M059J (cell line): ENCODE measurements around the gene ELOB. TPM values are rescaled to one million over a fixed set of nuclear protein-coding genes. Genes with fewer than 3 reads are reported as not detected.
A peak's percentile ranks its signal among the peaks of the same experiment; 100 is the strongest.

Experiments
- DNase-seq: peaks from one replicate; pipeline ENCODE4 v3.0.0-alpha.2; 2012; ENCODE audit warnings: low read depth
- total RNA-seq: library from RNA; depleted of rRNA; stranded (reverse); fragments of >200 nt; shearing (Covaris generic); gene quantifications from 2 replicates; pipeline ENCODE4 v1.2.3, GENCODE V29; 2014

ELOB gene
- total RNA-seq, 1 experiment from 2014 or later: 351 TPM

DNA sequence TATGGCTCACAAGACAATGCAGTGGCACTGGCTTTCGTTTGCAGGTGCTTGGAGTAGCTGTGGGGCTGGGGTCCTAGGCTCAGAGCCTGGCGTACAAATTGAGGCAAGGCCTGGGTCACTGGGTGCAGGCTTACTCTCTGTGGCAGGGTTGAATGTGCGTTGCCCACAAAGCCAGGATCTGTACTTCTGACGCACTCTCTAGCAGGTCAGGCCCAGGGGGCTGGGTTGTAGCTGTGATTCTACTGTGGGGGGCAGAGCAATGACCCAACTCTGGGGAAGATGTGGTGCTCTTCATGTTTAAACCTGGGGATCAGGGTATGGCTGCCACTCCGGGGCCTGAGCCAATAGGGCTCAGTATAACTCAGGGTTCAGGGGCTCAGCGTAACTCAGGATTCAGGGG, 33.6 kb upstream of the ELOB start:
- DNase-seq: no peak

- DNase-seq: no peak
Observed at GRCh38 chr16:2809149-2809760, 32.2 kb upstream of the ELOB start.

DNA sequence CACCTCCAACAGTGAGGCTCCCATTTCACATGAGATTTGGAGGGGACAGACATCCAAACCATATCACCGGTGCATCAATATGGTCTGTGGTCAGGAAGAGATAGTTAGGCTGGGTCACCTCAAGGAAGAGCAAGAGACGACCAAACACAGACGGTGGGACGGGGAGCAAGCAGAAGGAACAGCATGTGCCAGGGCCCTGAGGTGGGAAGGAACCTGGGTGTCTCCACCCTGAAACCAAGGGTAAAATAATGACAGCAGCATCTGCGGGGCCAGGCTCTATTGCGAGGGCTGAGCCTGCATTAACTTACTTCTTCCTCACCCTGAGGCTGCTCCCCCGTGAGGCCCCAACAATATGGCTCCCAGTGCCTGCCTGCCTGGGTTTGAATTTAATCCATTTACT, 31.1 kb upstream of the ELOB start:
- no peak for DNase-seq

GRCh38 chr16:2806286-2806685, 29.2 kb upstream of the ELOB start:
- no peak for DNase-seq

GRCh38 chr16:2804728-2805127, 27.6 kb upstream of the ELOB start:
- DNase-seq: no peak

GRCh38 chr16:2803545-2804195, 26.6 kb upstream of the ELOB start:
- no peak for DNase-seq

GRCh38 chr16:2799859-2800226, 22.8 kb upstream of the ELOB start:
- no peak for DNase-seq

- no peak for DNase-seq
Observed at GRCh38 chr16:2799205-2799858, 22.3 kb upstream of the ELOB start.

GRCh38 chr16:2798723-2799204, 21.7 kb upstream of the ELOB start:
- DNase-seq: no peak

- DNase-seq: peak; percentile 21
Observed at GRCh38 chr16:2795395-2796143, 18.5 kb upstream of the ELOB start.

DNA sequence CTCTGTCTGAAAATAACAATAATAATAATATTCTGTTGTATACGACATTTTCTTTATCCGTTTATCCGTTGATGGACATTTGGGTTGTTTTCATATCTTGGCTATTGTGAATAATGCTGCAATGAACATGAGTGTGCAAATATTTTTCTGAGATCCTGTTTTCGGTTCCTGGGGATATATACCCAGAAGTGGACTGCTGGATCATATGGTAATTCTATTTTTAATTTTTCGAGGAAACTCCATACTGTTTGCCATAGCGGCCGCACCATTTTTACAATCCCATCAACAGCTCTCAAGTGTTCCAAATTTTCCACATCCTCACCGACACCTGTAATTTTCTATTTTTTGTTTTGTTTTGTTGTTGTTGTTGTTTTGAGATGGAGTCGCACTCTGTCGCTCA, 15.9 kb upstream of the ELOB start:
- no peak for DNase-seq

GRCh38 chr16:2791174-2791573, 14.1 kb upstream of the ELOB start:
- DNase-seq: no peak

DNA sequence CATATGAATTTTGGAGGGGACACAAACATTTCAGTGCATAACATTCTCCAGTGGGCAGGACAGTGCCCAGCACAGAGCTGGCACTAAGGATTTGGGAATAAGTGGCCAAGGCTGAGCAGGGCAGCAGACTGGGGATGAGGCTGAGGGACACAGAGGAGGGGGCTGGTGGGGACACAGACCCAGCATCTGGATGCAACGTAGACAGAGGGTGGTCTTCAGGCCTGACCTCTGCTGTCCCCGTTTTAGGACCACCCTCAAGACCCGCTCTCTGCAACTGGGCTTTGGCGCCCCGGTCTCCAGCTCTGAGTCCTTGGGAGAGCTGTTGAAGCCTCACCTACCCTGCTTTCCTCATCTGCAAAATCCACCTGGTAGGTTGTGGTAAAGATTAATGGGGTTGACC, 13.6 kb upstream of the ELOB start:
- no peak for DNase-seq

GRCh38 chr16:2787961-2788360, 10.9 kb upstream of the ELOB start:
- no peak for DNase-seq

GRCh38 chr16:2787406-2787805, 10.3 kb upstream of the ELOB start, which contains the start of gene PRSS33:
TSS of gene PRSS33 (minus strand) at chr16:2787560. CDS start at chr16:2786547, 1,013 bp downstream.
- no peak for DNase-seq

GRCh38 chr16:2786826-2787151, 9.7 kb upstream of the ELOB start:
- DNase-seq: no peak

DNA sequence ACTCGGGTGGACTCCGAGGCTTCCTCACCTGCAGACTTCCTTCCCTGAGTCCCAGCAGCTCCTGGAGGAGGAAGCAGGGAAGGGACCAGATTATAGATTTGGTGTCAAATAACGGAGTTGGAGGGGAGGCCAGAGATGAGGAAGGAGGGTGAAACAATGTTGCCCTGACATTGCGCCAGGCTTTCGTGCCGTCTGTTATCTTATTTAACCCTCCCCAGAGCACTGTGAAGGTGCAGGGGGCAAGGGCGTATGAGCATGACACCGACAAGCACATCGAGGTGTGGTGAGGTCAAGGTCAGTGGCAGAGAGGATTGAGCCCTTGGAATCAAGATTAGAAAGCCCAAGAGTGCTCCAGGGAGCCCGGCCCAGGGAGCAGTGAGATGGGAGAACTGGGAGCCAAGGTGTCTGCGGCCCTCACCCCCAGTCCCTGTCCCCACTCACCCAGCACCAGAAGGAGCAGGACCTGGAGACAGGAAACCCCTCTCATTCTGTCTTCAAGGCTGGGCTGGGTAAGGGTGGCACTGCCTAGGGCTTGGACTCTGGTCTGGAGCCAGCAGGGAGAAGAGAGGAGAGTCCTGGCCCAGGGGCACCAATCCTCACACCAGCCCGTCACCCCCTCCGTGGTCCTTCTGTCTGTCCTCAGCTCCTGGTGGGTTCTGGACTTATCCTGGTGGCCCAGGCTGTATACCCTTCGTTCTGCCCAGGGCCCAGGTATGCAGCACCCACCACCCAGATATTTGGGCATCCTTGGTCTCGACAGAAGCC, 9.2 kb upstream of the ELOB start:
- no peak for DNase-seq

- DNase-seq: no peak
Observed at GRCh38 chr16:2785101-2785991, 8.3 kb upstream of the ELOB start.

- DNase-seq: no peak
Observed at GRCh38 chr16:2784358-2785100, 7.4 kb upstream of the ELOB start.
